OCI-LY3 (cell line): ENCODE measurements around the gene ZNF519.
"Not testable (repeated sequence)": the region's sequence is repeated elsewhere in the genome, so short reads cannot be mapped to it uniquely, and the experiment has no call there.

Experiments
- EZH2phosphoT487 ChIP-seq: fragments of 200-600 bp; shearing (Covaris generic); IDR thresholded peaks from 2 replicates; pipeline ENCODE4 v1.6.1; 2018; ENCODE audit warnings: antibody characterized with exemption, mixed run types, low read depth
- TF ChIP-seq, protein P1 (sequence below): fragments of 200-600, 300-600 bp; sonication (generic); IDR thresholded peaks from 2 replicates; pipeline ENCODE4 v1.5.1; 2014; ENCODE audit warnings: antibody characterized with exemption, low read length, low read depth

GRCh38 chr18:14145581-14146338 lies 13.5 kb upstream of the ZNF519 start:
- TF ChIP-seq, protein P1, sequence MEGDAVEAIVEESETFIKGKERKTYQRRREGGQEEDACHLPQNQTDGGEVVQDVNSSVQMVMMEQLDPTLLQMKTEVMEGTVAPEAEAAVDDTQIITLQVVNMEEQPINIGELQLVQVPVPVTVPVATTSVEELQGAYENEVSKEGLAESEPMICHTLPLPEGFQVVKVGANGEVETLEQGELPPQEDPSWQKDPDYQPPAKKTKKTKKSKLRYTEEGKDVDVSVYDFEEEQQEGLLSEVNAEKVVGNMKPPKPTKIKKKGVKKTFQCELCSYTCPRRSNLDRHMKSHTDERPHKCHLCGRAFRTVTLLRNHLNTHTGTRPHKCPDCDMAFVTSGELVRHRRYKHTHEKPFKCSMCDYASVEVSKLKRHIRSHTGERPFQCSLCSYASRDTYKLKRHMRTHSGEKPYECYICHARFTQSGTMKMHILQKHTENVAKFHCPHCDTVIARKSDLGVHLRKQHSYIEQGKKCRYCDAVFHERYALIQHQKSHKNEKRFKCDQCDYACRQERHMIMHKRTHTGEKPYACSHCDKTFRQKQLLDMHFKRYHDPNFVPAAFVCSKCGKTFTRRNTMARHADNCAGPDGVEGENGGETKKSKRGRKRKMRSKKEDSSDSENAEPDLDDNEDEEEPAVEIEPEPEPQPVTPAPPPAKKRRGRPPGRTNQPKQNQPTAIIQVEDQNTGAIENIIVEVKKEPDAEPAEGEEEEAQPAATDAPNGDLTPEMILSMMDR = not testable (repeated sequence)
- TF ChIP-seq EZH2phosphoT487 = not testable (repeated sequence)
